Measurements from ENCODE around the gene UMAD1.

DNA sequence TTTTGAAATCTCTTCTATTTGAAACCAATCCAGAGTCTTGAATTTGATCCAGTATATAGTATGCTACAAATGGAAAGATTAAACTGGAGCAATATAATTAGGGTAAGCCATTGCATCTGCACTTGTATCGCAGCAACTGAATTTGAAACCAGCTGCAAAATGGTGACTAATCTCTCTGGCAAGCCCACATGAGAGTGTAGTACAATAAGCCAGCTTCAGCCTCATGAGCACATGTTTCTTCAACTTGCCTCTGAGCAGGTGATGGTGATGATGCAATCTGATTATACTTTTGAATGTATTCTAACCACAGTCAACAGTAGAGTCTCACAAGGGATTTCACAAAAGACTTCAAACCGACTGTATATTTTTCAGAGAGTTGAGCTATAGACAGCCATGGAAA, 78.7 kb downstream of the UMAD1 start:
- no peak for TF ChIP-seq EZH2 (IDR thresholded peaks at IDR 0.05; ENCODE audit: borderline replicate concordance, low read depth, low read length, severe bottlenecking)
- TF ChIP-seq, protein P1, sequence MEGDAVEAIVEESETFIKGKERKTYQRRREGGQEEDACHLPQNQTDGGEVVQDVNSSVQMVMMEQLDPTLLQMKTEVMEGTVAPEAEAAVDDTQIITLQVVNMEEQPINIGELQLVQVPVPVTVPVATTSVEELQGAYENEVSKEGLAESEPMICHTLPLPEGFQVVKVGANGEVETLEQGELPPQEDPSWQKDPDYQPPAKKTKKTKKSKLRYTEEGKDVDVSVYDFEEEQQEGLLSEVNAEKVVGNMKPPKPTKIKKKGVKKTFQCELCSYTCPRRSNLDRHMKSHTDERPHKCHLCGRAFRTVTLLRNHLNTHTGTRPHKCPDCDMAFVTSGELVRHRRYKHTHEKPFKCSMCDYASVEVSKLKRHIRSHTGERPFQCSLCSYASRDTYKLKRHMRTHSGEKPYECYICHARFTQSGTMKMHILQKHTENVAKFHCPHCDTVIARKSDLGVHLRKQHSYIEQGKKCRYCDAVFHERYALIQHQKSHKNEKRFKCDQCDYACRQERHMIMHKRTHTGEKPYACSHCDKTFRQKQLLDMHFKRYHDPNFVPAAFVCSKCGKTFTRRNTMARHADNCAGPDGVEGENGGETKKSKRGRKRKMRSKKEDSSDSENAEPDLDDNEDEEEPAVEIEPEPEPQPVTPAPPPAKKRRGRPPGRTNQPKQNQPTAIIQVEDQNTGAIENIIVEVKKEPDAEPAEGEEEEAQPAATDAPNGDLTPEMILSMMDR (IDR thresholded peaks at IDR 0.05; ENCODE audit: borderline replicate concordance, extremely low read depth, low read length, poor library complexity, severe bottlenecking): no peak

All from DND-41 (cell line).